SH-SY5Y (cell line): ENCODE results near the gene FCRL4.

ENCODE experiments used
- GATA2 ChIP-seq: IDR thresholded peaks from 2 replicates; pipeline ENCODE4 v1.6.1; 2011; ENCODE audit warnings: mild to moderate bottlenecking, low read depth, low read length
- GATA3 ChIP-seq: IDR thresholded peaks from 2 replicates; pipeline ENCODE4 v1.6.1; 2011; ENCODE audit warnings: low read depth, mild to moderate bottlenecking, low read length, moderate library complexity

GRCh38 chr1:157542676-157543075 is 55.2 kb downstream of the FCRL4 start:
- TF ChIP-seq GATA2 = no peak
- TF ChIP-seq GATA3 = no peak
